Measurements from ENCODE around the gene PLBD2. TPM values are rescaled to one million over a fixed set of nuclear protein-coding genes. Genes with fewer than 3 reads are reported as not detected.

PLBD2 gene
- total and polyA plus RNA-seq, 10 of the 15 experiments (the other 5 are each of a cell fraction or from before 2014, with no cell fraction given), result 1.4 to 16.6 (median 5.9) TPM

DNA sequence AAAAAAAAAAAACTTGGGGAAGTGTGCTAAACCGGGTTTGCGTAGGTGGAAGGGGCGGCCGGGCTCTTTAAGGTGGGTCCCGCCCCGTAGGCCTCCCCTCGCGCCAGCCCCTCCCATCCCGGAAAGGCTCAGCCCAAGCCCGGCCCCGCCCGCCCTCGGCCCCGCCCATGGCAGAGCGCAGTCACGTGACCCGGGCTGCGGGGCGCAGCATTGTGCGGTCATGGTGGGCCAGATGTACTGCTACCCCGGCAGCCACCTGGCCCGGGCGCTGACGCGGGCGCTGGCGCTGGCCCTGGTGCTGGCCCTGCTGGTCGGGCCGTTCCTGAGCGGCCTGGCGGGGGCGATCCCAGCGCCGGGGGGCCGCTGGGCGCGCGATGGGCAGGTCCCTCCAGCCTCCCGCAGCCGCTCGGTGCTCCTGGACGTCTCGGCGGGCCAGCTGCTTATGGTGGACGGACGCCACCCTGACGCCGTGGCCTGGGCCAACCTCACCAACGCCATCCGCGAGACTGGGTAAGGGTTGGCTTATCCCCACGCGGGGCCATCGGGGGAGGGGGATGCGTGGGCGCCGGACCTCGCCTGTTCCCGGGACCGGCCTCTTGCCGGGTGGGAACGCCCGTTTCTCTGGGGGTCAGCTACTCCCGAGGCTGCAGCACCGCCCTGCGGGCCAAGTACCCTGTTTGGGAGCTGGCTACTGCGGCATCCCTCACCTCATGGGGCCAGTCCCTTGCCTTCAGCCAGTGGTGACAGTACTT, at the start of gene PLBD2 (continued):
- TF ChIP-seq RFX5 (IDR thresholded peaks at IDR 0.05; ENCODE audit: low read depth, low read length) (no peak), FOXM1 (IDR thresholded peaks at IDR 0.05; ENCODE audit: low read depth, low read length) (no peak), ZNF384 (IDR thresholded peaks at IDR 0.05; ENCODE audit: borderline replicate concordance, low read depth, low read length) (peak; percentile 89), SPI1 (IDR thresholded peaks at IDR 0.05; ENCODE audit: borderline replicate concordance, insufficient read depth, low read depth, low read length) (peak; percentile 27; the same call in 1 of the 2 replicates), MYC (IDR thresholded peaks at IDR 0.05; ENCODE audit: insufficient read depth, insufficient read length, insufficient replicate concordance, low read length, severe bottlenecking) (no peak), CBX3 (IDR thresholded peaks at IDR 0.05; ENCODE audit: borderline replicate concordance, low read depth) (no peak), SMARCA5 (IDR thresholded peaks at IDR 0.05) (no peak), MTA2 (IDR thresholded peaks at IDR 0.05; ENCODE audit: low read depth) (no peak), RCOR1 (conservative IDR thresholded peaks at IDR 0.05; ENCODE audit: low read depth, low read length) (no peak), IRF4 (IDR thresholded peaks at IDR 0.05; ENCODE audit: low read depth, low read length) (no peak), ZBED1 (IDR thresholded peaks at IDR 0.05; ENCODE audit: borderline replicate concordance) (no peak), PAX5 (IDR thresholded peaks at IDR 0.05; ENCODE audit: borderline replicate concordance, low read depth, low read length) (no peak), FOXK2 (IDR thresholded peaks at IDR 0.05) (no peak), POLR2AphosphoS2 (IDR thresholded peaks at IDR 0.05; ENCODE audit: low read depth, low read length) (no peak), PAX8 (IDR thresholded peaks at IDR 0.05) (no peak), HDAC6 (IDR thresholded peaks at IDR 0.05; ENCODE audit: unreplicated experiment) (no peak), TAF1 (IDR thresholded peaks at IDR 0.05; ENCODE audit: borderline replicate concordance, low read depth, low read length) (peak; percentile 9; the same call in 1 of the 2 replicates), BACH1 (IDR thresholded peaks at IDR 0.05; ENCODE audit: borderline replicate concordance) (peak; percentile 81), NFIC (IDR thresholded peaks at IDR 0.05; ENCODE audit: low read depth, low read length) (no peak), STAT1 (conservative IDR thresholded peaks at IDR 0.05) (no peak), LARP7 (IDR thresholded peaks at IDR 0.05) (peak; percentile 79)
- TF ChIP-seq, protein P1, sequence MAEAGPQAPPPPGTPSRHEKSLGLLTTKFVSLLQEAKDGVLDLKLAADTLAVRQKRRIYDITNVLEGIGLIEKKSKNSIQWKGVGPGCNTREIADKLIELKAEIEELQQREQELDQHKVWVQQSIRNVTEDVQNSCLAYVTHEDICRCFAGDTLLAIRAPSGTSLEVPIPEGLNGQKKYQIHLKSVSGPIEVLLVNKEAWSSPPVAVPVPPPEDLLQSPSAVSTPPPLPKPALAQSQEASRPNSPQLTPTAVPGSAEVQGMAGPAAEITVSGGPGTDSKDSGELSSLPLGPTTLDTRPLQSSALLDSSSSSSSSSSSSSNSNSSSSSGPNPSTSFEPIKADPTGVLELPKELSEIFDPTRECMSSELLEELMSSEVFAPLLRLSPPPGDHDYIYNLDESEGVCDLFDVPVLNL (IDR thresholded peaks at IDR 0.05; ENCODE audit: low read depth, low read length), result no peak
- TF ChIP-seq, protein P2, sequence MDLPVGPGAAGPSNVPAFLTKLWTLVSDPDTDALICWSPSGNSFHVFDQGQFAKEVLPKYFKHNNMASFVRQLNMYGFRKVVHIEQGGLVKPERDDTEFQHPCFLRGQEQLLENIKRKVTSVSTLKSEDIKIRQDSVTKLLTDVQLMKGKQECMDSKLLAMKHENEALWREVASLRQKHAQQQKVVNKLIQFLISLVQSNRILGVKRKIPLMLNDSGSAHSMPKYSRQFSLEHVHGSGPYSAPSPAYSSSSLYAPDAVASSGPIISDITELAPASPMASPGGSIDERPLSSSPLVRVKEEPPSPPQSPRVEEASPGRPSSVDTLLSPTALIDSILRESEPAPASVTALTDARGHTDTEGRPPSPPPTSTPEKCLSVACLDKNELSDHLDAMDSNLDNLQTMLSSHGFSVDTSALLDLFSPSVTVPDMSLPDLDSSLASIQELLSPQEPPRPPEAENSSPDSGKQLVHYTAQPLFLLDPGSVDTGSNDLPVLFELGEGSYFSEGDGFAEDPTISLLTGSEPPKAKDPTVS (IDR thresholded peaks at IDR 0.05; ENCODE audit: low read depth, low read length), result no peak
- TF ChIP-seq, protein P3, sequence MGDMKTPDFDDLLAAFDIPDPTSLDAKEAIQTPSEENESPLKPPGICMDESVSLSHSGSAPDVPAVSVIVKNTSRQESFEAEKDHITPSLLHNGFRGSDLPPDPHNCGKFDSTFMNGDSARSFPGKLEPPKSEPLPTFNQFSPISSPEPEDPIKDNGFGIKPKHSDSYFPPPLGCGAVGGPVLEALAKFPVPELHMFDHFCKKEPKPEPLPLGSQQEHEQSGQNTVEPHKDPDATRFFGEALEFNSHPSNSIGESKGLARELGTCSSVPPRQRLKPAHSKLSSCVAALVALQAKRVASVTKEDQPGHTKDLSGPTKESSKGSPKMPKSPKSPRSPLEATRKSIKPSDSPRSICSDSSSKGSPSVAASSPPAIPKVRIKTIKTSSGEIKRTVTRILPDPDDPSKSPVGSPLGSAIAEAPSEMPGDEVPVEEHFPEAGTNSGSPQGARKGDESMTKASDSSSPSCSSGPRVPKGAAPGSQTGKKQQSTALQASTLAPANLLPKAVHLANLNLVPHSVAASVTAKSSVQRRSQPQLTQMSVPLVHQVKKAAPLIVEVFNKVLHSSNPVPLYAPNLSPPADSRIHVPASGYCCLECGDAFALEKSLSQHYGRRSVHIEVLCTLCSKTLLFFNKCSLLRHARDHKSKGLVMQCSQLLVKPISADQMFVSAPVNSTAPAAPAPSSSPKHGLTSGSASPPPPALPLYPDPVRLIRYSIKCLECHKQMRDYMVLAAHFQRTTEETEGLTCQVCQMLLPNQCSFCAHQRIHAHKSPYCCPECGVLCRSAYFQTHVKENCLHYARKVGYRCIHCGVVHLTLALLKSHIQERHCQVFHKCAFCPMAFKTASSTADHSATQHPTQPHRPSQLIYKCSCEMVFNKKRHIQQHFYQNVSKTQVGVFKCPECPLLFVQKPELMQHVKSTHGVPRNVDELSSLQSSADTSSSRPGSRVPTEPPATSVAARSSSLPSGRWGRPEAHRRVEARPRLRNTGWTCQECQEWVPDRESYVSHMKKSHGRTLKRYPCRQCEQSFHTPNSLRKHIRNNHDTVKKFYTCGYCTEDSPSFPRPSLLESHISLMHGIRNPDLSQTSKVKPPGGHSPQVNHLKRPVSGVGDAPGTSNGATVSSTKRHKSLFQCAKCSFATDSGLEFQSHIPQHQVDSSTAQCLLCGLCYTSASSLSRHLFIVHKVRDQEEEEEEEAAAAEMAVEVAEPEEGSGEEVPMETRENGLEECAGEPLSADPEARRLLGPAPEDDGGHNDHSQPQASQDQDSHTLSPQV (IDR thresholded peaks at IDR 0.05), result no peak

Data from GM12878 (cell line).